SU-DHL-6 (cell line): ENCODE data around the gene SNU13.

Source experiments
- H2AFZ ChIP-seq: fragments of 200-600 bp; sonication (generic); 2 replicates; pipeline ENCODE4 v1.6.1; 2014; ENCODE audit warnings: low read depth, mild to moderate bottlenecking, moderate library complexity, mixed read lengths, antibody characterized with exemption, low read length; ENCODE audit not compliant: severe bottlenecking
- H3F3A ChIP-seq: fragments of 200-600 bp; shearing (Covaris generic); 2 replicates; pipeline ENCODE4 v1.6.0; 2016; ENCODE audit warnings: antibody characterized with exemption, mild to moderate bottlenecking; ENCODE audit not compliant: insufficient read depth
- H3K27ac ChIP-seq: fragments of 200-600 bp; sonication (generic); 2 replicates; pipeline ENCODE4 v1.5.1; 2016; ENCODE audit warnings: low read depth, mild to moderate bottlenecking, low read length, moderate library complexity, mixed read lengths
- H3K27me3 ChIP-seq: fragments of 200-600 bp; sonication (generic), shearing (Covaris generic); 2 replicates; pipeline ENCODE4 v1.6.0; 2014; ENCODE audit warnings: mild to moderate bottlenecking, low read length
- H3K36me3 ChIP-seq: fragments of 200-600 bp; sonication (generic); 2 replicates; pipeline ENCODE4 v1.6.1; 2014; ENCODE audit warnings: mild to moderate bottlenecking, low read length, mixed read lengths
- H3K4me2 ChIP-seq: fragments of 300-600, 200-600 bp; shearing (Covaris generic), sonication (generic); 2 replicates; pipeline ENCODE4 v1.6.0; 2014; ENCODE audit warnings: low read length, low read depth, mild to moderate bottlenecking; ENCODE audit not compliant: poor library complexity, severe bottlenecking
- H3K4me3 ChIP-seq: fragments of 200-600 bp; sonication (generic); 2 replicates; pipeline ENCODE4 v1.5.1; 2014; ENCODE audit warnings: antibody characterized with exemption, low read length, mild to moderate bottlenecking, mixed read lengths; ENCODE audit not compliant: insufficient read depth, poor library complexity, severe bottlenecking
- H3K79me2 ChIP-seq: fragments of 200-600 bp; sonication (generic); 2 replicates; pipeline ENCODE4 v1.6.1; 2014; ENCODE audit warnings: mild to moderate bottlenecking, low read length, moderate library complexity; ENCODE audit not compliant: insufficient read depth
- H3K9ac ChIP-seq: fragments of 200-600 bp; sonication (generic); 2 replicates; pipeline ENCODE4 v1.7.0; 2014; ENCODE audit warnings: mild to moderate bottlenecking, low read length
- H3K9me2 ChIP-seq: fragments of 200-600 bp; sonication (generic); replicated peaks from 2 replicates; pipeline ENCODE4 v1.6.1; 2014; ENCODE audit warnings: low read length; ENCODE audit not compliant: insufficient read depth
- H3K9me3 ChIP-seq: fragments of 200-600 bp; sonication (generic); 2 replicates; pipeline ENCODE4 v1.6.1; 2014; ENCODE audit warnings: low read length, mixed read lengths; ENCODE audit not compliant: insufficient read depth
- H4K20me1 ChIP-seq: fragments of 200-600 bp; sonication (generic); 2 replicates; pipeline ENCODE4 v1.6.1; 2014; ENCODE audit warnings: low read depth, mild to moderate bottlenecking, antibody characterized with exemption, low read length, moderate library complexity, mixed read lengths
- EZH2phosphoT487 ChIP-seq: fragments of 200-600 bp; sonication (generic), shearing (Covaris generic); conservative IDR thresholded peaks from 2 replicates; pipeline ENCODE4 v1.6.1; 2018; ENCODE audit warnings: mild to moderate bottlenecking, antibody characterized with exemption, low read length, moderate library complexity, mixed read lengths
- TF ChIP-seq, protein P1 (sequence below): fragments of 200-600 bp; sonication (generic); IDR thresholded peaks from one replicate; pipeline ENCODE4 v1.5.1; 2017; ENCODE audit warnings: antibody characterized with exemption, mild to moderate bottlenecking, low read length, moderate library complexity; ENCODE audit not compliant: insufficient read depth, poor library complexity, severe bottlenecking

Gene SNU13

DNA sequence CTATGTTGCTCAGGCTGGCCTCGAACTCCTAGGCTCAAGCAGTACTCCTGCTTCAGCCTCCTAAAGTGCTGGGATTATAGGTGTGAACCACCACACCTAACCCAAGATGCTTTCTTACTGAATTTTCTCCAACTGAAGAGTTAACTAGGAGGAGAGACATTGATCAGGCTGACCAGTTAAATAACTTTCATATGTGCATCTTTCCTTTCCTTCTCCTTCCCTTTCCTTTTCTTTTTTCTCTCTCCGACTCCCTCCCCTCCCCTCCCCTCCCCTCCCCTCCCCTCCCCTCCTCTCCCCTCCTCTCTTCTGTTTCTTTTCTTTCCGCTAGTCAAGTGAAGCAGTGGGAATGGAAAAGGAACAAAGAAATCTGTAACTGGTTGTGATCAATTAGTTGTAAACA lies 40.9 kb downstream of the SNU13 start:
- Histone ChIP-seq H3K4me2 (no peak overlapping the region), H3K9me2 (no peaks in the 10 kb centered on the region), H3K9ac (no peak overlapping the region), H3K9me3 (no peaks in the 10 kb centered on the region), H2AFZ (no peak overlapping the region), H3K27me3 (no peaks in the 10 kb centered on the region), H3K4me3 (no peak overlapping the region), H3K36me3 (peaks cover 24% of the 10 kb centered on the region), H3K27ac (no peak overlapping the region), H4K20me1 (no peaks in the 10 kb centered on the region), H3F3A (no peaks in the 10 kb centered on the region), H3K79me2 (peaks cover 5% of the 10 kb centered on the region; the same call in 1 of the 2 replicates)
- TF ChIP-seq, protein P1, sequence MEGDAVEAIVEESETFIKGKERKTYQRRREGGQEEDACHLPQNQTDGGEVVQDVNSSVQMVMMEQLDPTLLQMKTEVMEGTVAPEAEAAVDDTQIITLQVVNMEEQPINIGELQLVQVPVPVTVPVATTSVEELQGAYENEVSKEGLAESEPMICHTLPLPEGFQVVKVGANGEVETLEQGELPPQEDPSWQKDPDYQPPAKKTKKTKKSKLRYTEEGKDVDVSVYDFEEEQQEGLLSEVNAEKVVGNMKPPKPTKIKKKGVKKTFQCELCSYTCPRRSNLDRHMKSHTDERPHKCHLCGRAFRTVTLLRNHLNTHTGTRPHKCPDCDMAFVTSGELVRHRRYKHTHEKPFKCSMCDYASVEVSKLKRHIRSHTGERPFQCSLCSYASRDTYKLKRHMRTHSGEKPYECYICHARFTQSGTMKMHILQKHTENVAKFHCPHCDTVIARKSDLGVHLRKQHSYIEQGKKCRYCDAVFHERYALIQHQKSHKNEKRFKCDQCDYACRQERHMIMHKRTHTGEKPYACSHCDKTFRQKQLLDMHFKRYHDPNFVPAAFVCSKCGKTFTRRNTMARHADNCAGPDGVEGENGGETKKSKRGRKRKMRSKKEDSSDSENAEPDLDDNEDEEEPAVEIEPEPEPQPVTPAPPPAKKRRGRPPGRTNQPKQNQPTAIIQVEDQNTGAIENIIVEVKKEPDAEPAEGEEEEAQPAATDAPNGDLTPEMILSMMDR = no peak
- TF ChIP-seq EZH2phosphoT487 = no peak

DNA sequence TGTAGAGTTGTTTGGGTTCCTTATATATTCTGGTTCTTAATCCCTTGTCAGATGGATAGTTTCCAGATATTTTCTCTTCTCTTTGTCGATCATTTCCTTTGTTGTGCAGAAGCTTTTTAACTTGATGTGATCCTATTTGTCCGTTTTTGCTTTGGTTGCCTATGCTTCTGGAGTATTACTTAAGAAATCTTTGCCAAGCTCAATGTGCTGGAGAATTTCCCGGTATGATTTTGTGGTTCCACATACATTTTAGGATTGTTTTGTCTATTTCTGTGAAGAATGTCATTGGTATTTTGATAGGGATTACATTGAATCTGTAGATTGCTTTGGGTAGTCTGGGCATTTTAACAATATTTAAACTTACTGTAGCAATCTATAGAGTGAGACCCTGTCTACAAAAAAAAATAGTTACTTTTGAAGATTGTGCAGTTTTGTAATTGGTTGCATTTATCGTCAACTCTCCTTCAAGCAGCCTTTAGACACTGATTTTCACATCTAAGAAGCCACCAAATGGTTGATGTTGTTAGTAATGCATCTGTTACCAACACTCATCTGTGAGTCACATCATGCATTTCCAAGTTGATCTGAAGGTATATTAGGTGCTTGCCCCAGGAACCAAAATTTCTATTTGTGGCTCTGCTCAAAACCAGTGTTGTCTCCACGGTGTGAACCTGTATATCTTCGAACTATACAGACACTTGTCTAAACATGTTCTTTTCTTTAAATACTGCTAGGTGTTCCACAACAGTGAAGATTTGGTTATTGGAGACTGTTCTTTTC lies 46.1 kb downstream of the SNU13 start:
- no peaks in the 10 kb centered on the region for H3F3A ChIP-seq
- no peak overlapping the region for H3K4me3 ChIP-seq
- H2AFZ ChIP-seq = no peak overlapping the region
- no peak overlapping the region for H3K9ac ChIP-seq
- H3K4me2 ChIP-seq = no peak overlapping the region
- TF ChIP-seq, protein P1 = no peak
- TF ChIP-seq EZH2phosphoT487 = no peak
- H3K79me2 ChIP-seq = peaks cover 20% of the 10 kb centered on the region
- peaks cover 32% of the 10 kb centered on the region for H3K36me3 ChIP-seq
- H3K9me2 ChIP-seq = no peaks in the 10 kb centered on the region
- H3K9me3 ChIP-seq = no peaks in the 10 kb centered on the region
- no peaks in the 10 kb centered on the region for H3K27me3 ChIP-seq
- no peak overlapping the region for H3K27ac ChIP-seq
- H4K20me1 ChIP-seq = no peaks in the 10 kb centered on the region

DNA sequence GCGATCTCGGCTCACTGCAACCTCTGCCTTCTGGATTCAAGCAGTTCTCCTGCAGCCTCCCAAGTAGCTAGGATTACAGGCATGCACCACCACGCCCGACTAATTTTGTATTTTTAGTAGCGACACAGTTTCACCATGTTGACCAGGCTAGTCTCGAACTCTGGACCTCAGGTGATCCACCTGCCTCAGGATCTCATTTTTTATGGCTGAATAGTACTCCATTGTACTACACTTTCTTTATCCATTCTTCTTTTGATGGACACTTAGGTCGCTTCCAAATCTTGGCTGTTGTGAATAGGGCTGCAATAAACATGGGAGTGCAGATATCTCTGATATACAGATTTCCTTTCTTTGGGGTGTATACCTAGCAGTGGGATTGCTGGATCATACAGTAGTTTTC lies 46.8 kb downstream of the SNU13 start:
- H4K20me1 ChIP-seq = no peaks in the 10 kb centered on the region
- no peaks in the 10 kb centered on the region for H3F3A ChIP-seq
- H3K36me3 ChIP-seq = peaks cover 36% of the 10 kb centered on the region
- no peak overlapping the region for H3K4me3 ChIP-seq
- H3K4me2 ChIP-seq = no peak overlapping the region
- H3K9ac ChIP-seq = no peak overlapping the region
- no peaks in the 10 kb centered on the region for H3K9me2 ChIP-seq
- H2AFZ ChIP-seq = no peak overlapping the region
- H3K9me3 ChIP-seq = no peaks in the 10 kb centered on the region
- no peaks in the 10 kb centered on the region for H3K27me3 ChIP-seq
- no peak for TF ChIP-seq EZH2phosphoT487
- TF ChIP-seq, protein P1 = no peak
- no peak overlapping the region for H3K27ac ChIP-seq
- H3K79me2 ChIP-seq = peaks cover 20% of the 10 kb centered on the region
